SK-N-SH treated with all-trans-retinoic acid at 6 μM for 48 hours (cell line): ENCODE data around the gene ZDHHC23.

ENCODE experiments used
- ATAC-seq: fragments of 200-7000 bp; cut with Tn5 transposase; 3 replicates; pipeline ENCODE4 v1.9.1; 2020; ENCODE audit warnings: mild to moderate bottlenecking, moderate library complexity
- ARNTL ChIP-seq: fragments of 450-650 bp; formaldehyde crosslinking; IDR thresholded peaks from 2 replicates; pipeline ENCODE4 v1.5.0; 2020; ENCODE audit warnings: low read depth, mild to moderate bottlenecking, moderate library complexity, borderline replicate concordance
- BACH2 ChIP-seq: fragments of 250-450 bp; sonication (Bioruptor Pico); IDR thresholded peaks from 2 replicates; pipeline ENCODE4 v1.9.0; 2021; ENCODE audit warnings: mild to moderate bottlenecking, borderline replicate concordance
- CREB5 ChIP-seq: fragments of 250-450 bp; sonication (Bioruptor Pico); IDR thresholded peaks from 2 replicates; pipeline ENCODE4 v1.5.1; 2020; ENCODE audit warnings: low read depth, mild to moderate bottlenecking, moderate library complexity
- CSDC2 ChIP-seq: fragments of 250-450 bp; sonication (Bioruptor Pico); IDR thresholded peaks from 2 replicates; pipeline ENCODE4 v1.5.0; 2020; ENCODE audit warnings: mild to moderate bottlenecking, moderate library complexity
- CSRNP3 ChIP-seq: fragments of 250-450 bp; sonication (Bioruptor Pico); IDR thresholded peaks from 2 replicates; pipeline ENCODE4 v1.5.1; 2021; ENCODE audit warnings: mild to moderate bottlenecking, moderate library complexity
- ESRRG ChIP-seq: fragments of 250-450 bp; sonication (Bioruptor Pico); IDR thresholded peaks from 2 replicates; pipeline ENCODE4 v1.6.1; 2021; ENCODE audit warnings: mild to moderate bottlenecking
- ISL1 ChIP-seq: fragments of 250-450 bp; sonication (Bioruptor Pico); IDR thresholded peaks from 2 replicates; pipeline ENCODE4 v2.1.2; 2022; ENCODE audit warnings: mild to moderate bottlenecking, moderate library complexity
- OSR1 ChIP-seq: fragments of 250-450 bp; sonication (Bioruptor Pico); IDR thresholded peaks from 2 replicates; pipeline ENCODE4 v1.8.0; 2022; ENCODE audit warnings: moderate library complexity, mild to moderate bottlenecking, inconsistent platforms
- PATZ1 ChIP-seq: fragments of 250-450 bp; sonication (Bioruptor Pico); IDR thresholded peaks from 2 replicates; pipeline ENCODE4 v1.8.0; 2020; ENCODE audit warnings: mild to moderate bottlenecking, moderate library complexity, borderline replicate concordance
- POU6F1 ChIP-seq: fragments of 250-450 bp; sonication (Bioruptor Pico); IDR thresholded peaks from 2 replicates; pipeline ENCODE4 v1.8.0; 2021; ENCODE audit warnings: low read depth, mild to moderate bottlenecking, moderate library complexity, borderline replicate concordance
- PPARA ChIP-seq: fragments of 250-450 bp; sonication (Bioruptor Pico); IDR thresholded peaks from 2 replicates; pipeline ENCODE4 v1.5.0; 2020; ENCODE audit warnings: mild to moderate bottlenecking, borderline replicate concordance
- RARB ChIP-seq: fragments of 250-450 bp; sonication (Bioruptor Pico); IDR thresholded peaks from 2 replicates; pipeline ENCODE4 v1.8.0; 2021; ENCODE audit warnings: mild to moderate bottlenecking, moderate library complexity
- SNAI2 ChIP-seq: fragments of 250-450 bp; sonication (Bioruptor Pico); IDR thresholded peaks from 2 replicates; pipeline ENCODE4 v1.5.0; 2020; ENCODE audit warnings: mild to moderate bottlenecking, moderate library complexity
- TCF4 ChIP-seq: fragments of 250-450 bp; sonication (Bioruptor Pico); IDR thresholded peaks from 2 replicates; pipeline ENCODE4 v1.8.0; 2021; ENCODE audit warnings: mild to moderate bottlenecking, moderate library complexity, borderline replicate concordance
- TOX ChIP-seq: fragments of 250-450 bp; sonication (Bioruptor Pico); IDR thresholded peaks from 2 replicates; pipeline ENCODE4 v1.8.0; 2021; ENCODE audit warnings: mild to moderate bottlenecking, moderate library complexity, borderline replicate concordance
- TSHZ2 ChIP-seq: fragments of 250-450 bp; sonication (Bioruptor Pico); IDR thresholded peaks from 2 replicates; pipeline ENCODE4 v1.5.0; 2020; ENCODE audit warnings: mild to moderate bottlenecking, moderate library complexity
- ZC3H10 ChIP-seq: fragments of 250-450 bp; sonication (Bioruptor Pico); IDR thresholded peaks from 2 replicates; pipeline ENCODE4 v1.5.1; 2021; ENCODE audit warnings: mild to moderate bottlenecking, moderate library complexity
- ZFP3 ChIP-seq: fragments of 250-450 bp; sonication (Bioruptor Pico); IDR thresholded peaks from 2 replicates; pipeline ENCODE4 v1.5.0; 2020; ENCODE audit warnings: mild to moderate bottlenecking, moderate library complexity
- ZFP30 ChIP-seq: fragments of 450-650 bp; formaldehyde crosslinking; IDR thresholded peaks from 2 replicates; pipeline ENCODE4 v1.5.0; 2022; ENCODE audit warnings: mild to moderate bottlenecking, moderate library complexity
- ZNF565 ChIP-seq: fragments of 450-650 bp; formaldehyde crosslinking; conservative IDR thresholded peaks from 2 replicates; pipeline ENCODE4 v1.5.0; 2020; ENCODE audit warnings: low read depth, mild to moderate bottlenecking, moderate library complexity
- ZNF70 ChIP-seq: fragments of 450-650 bp; formaldehyde crosslinking; IDR thresholded peaks from 2 replicates; pipeline ENCODE4 v1.5.0; 2020; ENCODE audit warnings: mild to moderate bottlenecking, moderate library complexity
- ZNF8 ChIP-seq: fragments of 450-650 bp; formaldehyde crosslinking; IDR thresholded peaks from 2 replicates; pipeline ENCODE4 v1.5.0; 2020; ENCODE audit warnings: mild to moderate bottlenecking, moderate library complexity

The ZDHHC23 gene

GRCh38 chr3:113979916-113980315 lies 32.1 kb downstream of the ZDHHC23 start:
- no peak for ATAC-seq
- TF ChIP-seq ISL1 (no peak), CSRNP3 (CRISPR knock-in tag) (no peak), ZFP30 (CRISPR knock-in tag) (no peak), RARB (CRISPR knock-in tag) (no peak), ZFP3 (CRISPR knock-in tag) (no peak), ZNF70 (CRISPR knock-in tag) (no peak)

GRCh38 chr3:113981803-113982202 lies 34.0 kb downstream of the ZDHHC23 start:
- ATAC-seq, result no peak
- TF ChIP-seq RARB (CRISPR knock-in tag) (no peak), CREB5 (CRISPR knock-in tag) (no peak), TOX (CRISPR knock-in tag) (no peak)

GRCh38 chr3:113983544-113983943 lies 35.7 kb downstream of the ZDHHC23 start:
- TF ChIP-seq ARNTL (CRISPR knock-in tag), result no peak
- TF ChIP-seq PPARA (CRISPR knock-in tag), result no peak
- TF ChIP-seq ZC3H10 (CRISPR knock-in tag), result no peak

GRCh38 chr3:113985541-113985940 lies 37.7 kb downstream of the ZDHHC23 start:
- no peak for ATAC-seq
- TF ChIP-seq OSR1 (CRISPR knock-in tag) (no peak), CSDC2 (no peak), PATZ1 (CRISPR knock-in tag) (no peak), BACH2 (CRISPR knock-in tag) (no peak), TSHZ2 (no peak), POU6F1 (CRISPR knock-in tag) (no peak), ISL1 (no peak), ZNF565 (CRISPR knock-in tag) (no peak), SNAI2 (no peak), ESRRG (CRISPR knock-in tag) (no peak), PPARA (CRISPR knock-in tag) (no peak), RARB (CRISPR knock-in tag) (no peak), CSRNP3 (CRISPR knock-in tag) (no peak), ZNF8 (no peak), ZFP30 (CRISPR knock-in tag) (no peak), ARNTL (CRISPR knock-in tag) (no peak), TCF4 (CRISPR knock-in tag) (no peak), ZC3H10 (CRISPR knock-in tag) (no peak)

More at GRCh38 chr3:113983544-113983943, 35.7 kb downstream of the ZDHHC23 start:
- no peak for ATAC-seq
